IPS-20b (cell line): ENCODE data around the gene SPACA7.

Source experiments
- H3K27ac ChIP-seq: one replicate; pipeline ENCODE4 v1.5.1; 2013; ENCODE audit warnings: low read length
- H3K27me3 ChIP-seq: 2 replicates; pipeline ENCODE4 v1.6.1; 2013; ENCODE audit warnings: mild to moderate bottlenecking, low read length, inconsistent platforms; ENCODE audit not compliant: insufficient read depth
- H3K36me3 ChIP-seq: 2 replicates; pipeline ENCODE4 v1.6.1; 2013; ENCODE audit warnings: low read depth, mild to moderate bottlenecking, inconsistent platforms, low read length, moderate library complexity; ENCODE audit not compliant: insufficient read depth
- H3K4me1 ChIP-seq: 2 replicates; pipeline ENCODE4 v1.6.1; 2013; ENCODE audit warnings: mild to moderate bottlenecking, control low read depth, inconsistent platforms, low read length, moderate library complexity; ENCODE audit not compliant: insufficient read depth
- H3K4me3 ChIP-seq: 2 replicates; pipeline ENCODE4 v1.5.1; 2013; ENCODE audit warnings: mild to moderate bottlenecking, low read length, inconsistent platforms
- H3K9ac ChIP-seq: 2 replicates; pipeline ENCODE4 v1.6.1; 2013; ENCODE audit warnings: low read depth, mild to moderate bottlenecking, inconsistent platforms, low read length, moderate library complexity
- H3K9me3 ChIP-seq: 2 replicates; pipeline ENCODE4 v1.6.1; 2013; ENCODE audit warnings: mild to moderate bottlenecking, low read depth, low read length, inconsistent platforms; ENCODE audit not compliant: insufficient read depth

SPACA7 gene

DNA sequence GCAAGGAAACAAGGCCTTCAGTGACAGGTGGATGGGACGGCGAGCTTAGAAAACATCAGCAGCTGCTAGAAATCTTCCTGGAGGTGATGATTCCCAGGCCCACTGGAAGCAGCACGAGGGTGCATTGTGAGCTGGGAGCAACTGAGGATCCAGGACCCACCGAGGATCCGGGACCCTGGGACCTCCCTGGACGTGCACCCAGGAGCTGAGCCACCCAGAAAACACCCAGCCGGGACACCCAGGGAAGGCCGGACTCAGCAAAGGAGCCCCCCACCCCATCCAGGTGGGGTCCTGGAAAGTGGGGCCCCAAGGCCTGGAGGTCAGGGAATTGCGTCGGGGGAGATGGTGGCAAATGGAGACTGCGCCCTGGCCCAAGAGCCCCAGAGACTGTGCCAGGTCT is 22.3 kb upstream of the SPACA7 start:
- no peak overlapping the region for H3K27ac ChIP-seq
- H3K4me3 ChIP-seq: no peak overlapping the region
- H3K9me3 ChIP-seq: no peaks in the 10 kb centered on the region
- peaks cover 23% of the 10 kb centered on the region; the same call in 1 of the 2 replicates for H3K27me3 ChIP-seq
- no peak overlapping the region for H3K9ac ChIP-seq
- peaks cover 20% of the 10 kb centered on the region; the same call in 1 of the 2 replicates for H3K4me1 ChIP-seq
- no peaks in the 10 kb centered on the region for H3K36me3 ChIP-seq

DNA sequence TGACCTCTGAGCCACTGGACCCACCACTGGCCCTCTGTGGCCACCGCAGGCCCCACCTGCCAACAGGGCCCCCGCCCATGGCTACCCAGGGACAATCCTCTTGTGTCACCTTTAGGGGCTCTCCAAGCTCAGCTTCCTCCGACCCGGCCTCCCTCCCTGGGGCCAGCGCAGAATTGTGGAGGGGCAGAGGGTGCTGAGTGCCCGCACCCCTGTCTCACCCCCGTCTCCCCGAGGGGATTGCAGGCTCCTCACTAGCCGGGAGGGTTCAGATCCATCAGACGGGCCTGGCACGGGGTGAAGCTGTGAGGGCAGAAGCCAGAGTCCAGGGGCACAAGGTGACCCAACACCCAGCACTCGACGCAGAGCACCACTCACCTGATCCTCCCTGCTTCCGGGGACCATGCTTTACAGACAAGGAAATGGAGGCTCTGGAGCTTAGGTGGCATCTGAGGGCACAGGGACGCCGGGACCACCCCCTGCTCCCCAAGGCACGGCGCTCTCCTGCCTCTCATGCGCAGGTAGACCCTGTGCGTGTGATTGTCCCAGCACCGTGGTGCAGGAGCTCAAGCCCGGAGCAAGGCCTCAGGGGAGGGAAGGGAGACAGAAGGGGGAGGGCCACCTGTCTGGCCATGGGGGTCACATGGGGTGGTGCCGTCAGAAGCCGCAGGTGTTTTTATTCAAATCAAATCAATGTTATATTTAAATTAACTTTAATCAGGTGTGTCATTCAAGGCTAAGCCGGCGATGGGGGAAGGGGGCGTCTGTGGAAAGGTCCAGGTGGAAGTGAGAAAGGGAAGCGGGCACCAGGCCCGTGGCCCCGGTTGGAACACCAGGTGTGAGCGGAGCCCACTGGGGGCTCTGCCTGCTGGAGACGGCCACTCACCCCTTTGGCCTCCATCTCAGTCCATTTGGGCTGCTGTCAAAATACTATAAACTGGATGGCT is 21.6 kb upstream of the SPACA7 start:
- H3K4me1 ChIP-seq: peaks cover 20% of the 10 kb centered on the region; the same call in 1 of the 2 replicates
- H3K4me3 ChIP-seq: no peak overlapping the region
- H3K27ac ChIP-seq: no peak overlapping the region
- H3K36me3 ChIP-seq: no peaks in the 10 kb centered on the region
- no peak overlapping the region for H3K9ac ChIP-seq
- H3K9me3 ChIP-seq: no peaks in the 10 kb centered on the region
- peaks cover 16% of the 10 kb centered on the region; the same call in 1 of the 2 replicates for H3K27me3 ChIP-seq

DNA sequence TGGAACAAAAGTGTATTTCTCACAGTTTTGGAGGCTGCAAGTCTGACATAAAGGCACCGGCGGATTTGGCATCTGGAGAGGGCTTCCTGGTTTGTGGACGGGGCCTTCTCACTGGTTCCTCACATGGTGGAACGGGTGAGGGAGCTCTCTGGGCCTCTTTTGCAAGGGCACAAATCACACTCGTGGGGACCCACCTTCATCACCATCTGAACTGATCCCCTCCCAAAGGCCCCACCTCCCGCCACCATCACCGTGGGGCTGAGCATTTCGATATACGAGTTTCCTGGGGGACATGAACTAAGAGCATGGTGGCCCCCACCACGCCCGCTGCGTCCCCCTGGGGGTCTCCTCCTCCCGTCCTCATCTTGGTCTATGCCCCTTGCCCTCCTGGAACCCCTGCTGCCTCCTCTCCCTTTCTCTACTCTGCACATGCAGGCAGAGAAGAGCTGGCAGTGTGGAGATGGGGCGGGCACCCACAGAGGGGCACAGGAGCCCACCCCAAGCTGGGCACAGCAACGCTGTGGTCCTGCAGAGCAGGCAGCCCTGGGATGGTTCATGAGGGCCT is 20.8 kb upstream of the SPACA7 start:
- no peak overlapping the region for H3K27ac ChIP-seq
- no peaks in the 10 kb centered on the region for H3K36me3 ChIP-seq
- no peak overlapping the region for H3K4me3 ChIP-seq
- H3K9me3 ChIP-seq: no peaks in the 10 kb centered on the region
- H3K9ac ChIP-seq: no peak overlapping the region
- peaks cover 9% of the 10 kb centered on the region; the same call in 1 of the 2 replicates for H3K27me3 ChIP-seq
- H3K4me1 ChIP-seq: peaks cover 20% of the 10 kb centered on the region; the same call in 1 of the 2 replicates

DNA sequence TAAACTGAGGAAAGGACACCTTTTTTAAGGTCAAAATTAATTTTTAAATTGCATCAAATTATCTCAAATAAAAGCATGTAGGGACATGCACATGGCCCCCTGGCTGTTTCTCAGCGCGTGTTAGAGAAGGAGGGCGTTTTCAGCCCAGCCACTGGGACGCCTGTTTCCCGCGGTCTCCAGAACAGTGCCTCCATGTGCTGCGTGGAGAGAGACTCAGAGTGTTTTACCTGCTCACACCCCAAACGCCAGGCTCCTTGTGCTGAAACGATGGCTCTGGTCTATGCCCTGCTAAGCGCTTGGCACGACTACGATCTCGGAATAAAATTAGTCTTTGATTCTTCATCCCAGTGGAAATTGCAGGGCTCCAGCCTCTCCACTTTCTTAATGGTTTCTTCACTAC is 20.0 kb upstream of the SPACA7 start:
- Histone ChIP-seq H3K9me3 (peaks cover 2% of the 10 kb centered on the region; the same call in 1 of the 2 replicates), H3K4me1 (peaks cover 18% of the 10 kb centered on the region; the same call in 1 of the 2 replicates), H3K4me3 (no peak overlapping the region), H3K36me3 (no peaks in the 10 kb centered on the region), H3K27me3 (peaks cover under 1% of the 10 kb centered on the region; the same call in 1 of the 2 replicates), H3K9ac (no peak overlapping the region), H3K27ac (no peak overlapping the region)

DNA sequence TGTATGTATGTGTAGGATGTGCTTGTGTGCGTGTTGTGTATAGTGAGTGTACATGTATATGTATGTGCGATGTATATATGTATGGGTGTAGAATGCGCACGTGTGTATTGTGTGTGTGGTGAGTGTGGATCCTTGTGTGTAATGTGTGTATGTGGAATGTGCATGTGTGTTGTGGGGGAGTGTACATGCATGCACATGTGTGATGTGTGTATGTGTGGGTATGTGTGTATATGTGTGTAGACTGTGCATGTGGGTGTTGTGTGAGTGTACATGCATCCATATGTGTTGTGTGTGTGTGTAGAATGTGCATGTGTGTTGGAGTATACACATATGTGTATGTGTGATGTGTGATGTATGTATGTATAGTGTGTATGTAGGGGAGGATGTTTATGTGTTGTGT is 18.0 kb upstream of the SPACA7 start:
- Histone ChIP-seq H3K9me3 (peaks cover 8% of the 10 kb centered on the region; the same call in 1 of the 2 replicates), H3K27me3 (no peaks in the 10 kb centered on the region; the same call in 1 of the 2 replicates)

DNA sequence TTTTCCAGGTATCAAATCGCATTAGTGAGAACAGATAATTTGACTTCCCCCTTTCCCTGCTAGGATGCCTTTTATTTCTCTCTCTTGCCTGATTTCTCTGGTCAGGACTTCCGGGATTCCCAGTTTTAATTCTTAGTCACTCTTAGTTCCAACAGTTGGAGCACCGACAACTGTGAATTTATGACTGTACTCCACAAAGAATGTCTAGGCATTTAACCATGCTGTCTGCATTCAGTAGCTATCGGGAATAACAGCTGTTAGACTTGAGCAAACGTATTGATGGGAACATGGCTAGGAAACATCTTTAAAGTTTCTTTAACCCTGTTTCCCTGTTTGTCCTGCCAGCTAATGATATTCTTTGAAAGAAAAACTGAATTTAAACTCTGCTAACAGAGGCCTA is 14.1 kb upstream of the SPACA7 start:
- H3K27ac ChIP-seq: no peak overlapping the region
- H3K27me3 ChIP-seq: no peaks in the 10 kb centered on the region; the same call in 1 of the 2 replicates
- no peaks in the 10 kb centered on the region for H3K36me3 ChIP-seq
- peaks cover 8% of the 10 kb centered on the region; the same call in 1 of the 2 replicates for H3K9me3 ChIP-seq
- no peak overlapping the region for H3K9ac ChIP-seq
- no peaks in the 10 kb centered on the region; the same call in 1 of the 2 replicates for H3K4me1 ChIP-seq
- no peak overlapping the region for H3K4me3 ChIP-seq

More for the DNA sequence above, 18.0 kb upstream of the SPACA7 start:
- Histone ChIP-seq H3K4me3 (no peak overlapping the region), H3K36me3 (no peaks in the 10 kb centered on the region), H3K27ac (no peak overlapping the region), H3K4me1 (peaks cover under 1% of the 10 kb centered on the region; the same call in 1 of the 2 replicates), H3K9ac (no peak overlapping the region)

DNA sequence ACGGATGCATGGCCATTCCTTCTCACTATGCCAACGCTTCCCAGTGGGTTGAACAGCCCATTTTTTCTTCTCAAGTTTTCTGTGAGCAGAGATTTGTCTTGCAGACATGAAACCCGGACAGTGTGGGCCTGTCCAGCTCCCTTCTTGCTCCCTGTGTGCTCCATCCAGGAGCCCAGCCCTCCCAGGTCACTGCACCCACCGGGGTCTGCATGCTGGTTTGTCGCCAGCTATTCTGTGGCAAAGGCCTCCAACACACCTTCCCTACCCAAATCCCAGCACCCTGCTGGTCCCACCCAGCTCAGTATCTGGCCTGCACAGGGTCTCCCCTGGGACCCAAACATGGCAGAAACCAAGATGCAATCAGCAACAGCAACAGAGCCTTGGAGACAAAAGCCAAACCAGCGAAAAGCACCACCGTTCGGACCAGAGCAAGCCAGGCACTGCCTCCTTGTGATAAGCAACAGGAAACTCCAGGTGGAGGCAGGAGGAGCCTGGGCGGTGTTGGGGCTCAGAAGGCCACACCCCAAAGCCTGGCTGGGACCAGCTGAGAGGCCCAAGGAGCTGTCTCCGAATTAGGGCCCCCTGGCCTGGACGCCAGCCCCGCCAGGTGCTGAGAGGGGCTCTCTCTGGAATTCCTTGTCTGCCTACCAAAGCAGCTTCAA is 12.2 kb upstream of the SPACA7 start:
- Histone ChIP-seq H3K9ac (no peak overlapping the region), H3K36me3 (no peaks in the 10 kb centered on the region), H3K27ac (no peak overlapping the region), H3K9me3 (peaks cover 8% of the 10 kb centered on the region; the same call in 1 of the 2 replicates), H3K27me3 (no peaks in the 10 kb centered on the region; the same call in 1 of the 2 replicates), H3K4me3 (no peak overlapping the region), H3K4me1 (no peaks in the 10 kb centered on the region; the same call in 1 of the 2 replicates)

DNA sequence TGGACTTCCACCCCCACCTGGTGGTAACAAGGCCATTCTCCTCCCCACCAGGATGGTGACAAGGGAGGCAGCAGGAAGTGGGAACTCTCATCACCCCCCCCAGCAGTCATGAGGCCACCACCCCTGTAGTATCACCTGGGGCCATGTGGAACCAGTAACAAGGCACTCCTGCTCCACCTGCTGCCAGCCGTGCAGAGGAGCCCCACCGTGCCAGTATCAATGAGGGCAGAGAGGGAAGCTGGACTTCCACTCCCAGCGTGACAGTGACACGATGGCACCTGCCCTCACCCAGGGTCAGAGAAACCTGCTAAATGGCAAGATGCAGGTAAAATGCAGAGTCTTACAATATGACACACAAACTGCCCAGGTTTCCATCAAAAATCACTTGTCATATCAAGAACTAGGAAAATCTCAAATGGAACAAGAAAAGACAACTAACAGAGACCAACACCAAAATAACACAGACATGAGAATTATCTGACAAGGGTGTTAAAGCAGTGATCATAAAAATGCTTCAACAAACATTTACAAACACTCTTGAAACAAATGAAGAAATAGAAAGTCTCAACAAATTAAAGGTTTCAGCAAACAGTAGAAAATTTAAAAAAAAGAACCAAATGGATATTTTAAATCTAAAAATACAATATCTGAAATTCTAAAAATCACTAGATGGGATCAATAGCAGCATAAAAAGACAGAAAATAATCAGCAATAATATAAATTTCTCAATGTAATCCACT is 9.1 kb upstream of the SPACA7 start:
- Histone ChIP-seq H3K4me1 (no peaks in the 10 kb centered on the region; the same call in 1 of the 2 replicates), H3K9ac (no peak overlapping the region), H3K27me3 (no peaks in the 10 kb centered on the region; the same call in 1 of the 2 replicates), H3K27ac (no peak overlapping the region), H3K4me3 (no peak overlapping the region), H3K36me3 (no peaks in the 10 kb centered on the region), H3K9me3 (no peaks in the 10 kb centered on the region)

DNA sequence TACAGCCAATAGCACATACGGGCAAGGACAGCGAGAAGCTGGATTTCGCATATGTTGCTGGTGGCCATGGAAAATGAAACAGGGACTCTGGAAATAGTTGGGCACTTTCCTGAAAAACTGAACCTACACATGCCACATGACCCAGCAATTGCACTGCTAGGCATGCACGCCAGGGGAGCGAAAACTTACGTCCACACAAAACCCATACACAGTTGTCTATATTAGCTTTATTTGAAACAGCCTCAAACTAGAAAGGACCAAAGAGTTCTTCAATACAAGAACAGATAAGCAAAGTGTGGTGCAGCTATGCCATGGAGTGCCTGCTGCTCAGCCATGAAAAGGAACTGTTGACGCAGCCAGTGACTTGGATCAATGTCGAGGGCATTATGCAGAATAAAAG is 7.3 kb upstream of the SPACA7 start:
- Histone ChIP-seq H3K4me3 (no peak overlapping the region), H3K9ac (no peak overlapping the region), H3K27ac (no peak overlapping the region), H3K4me1 (no peaks in the 10 kb centered on the region; the same call in 1 of the 2 replicates), H3K27me3 (no peaks in the 10 kb centered on the region; the same call in 1 of the 2 replicates), H3K36me3 (no peaks in the 10 kb centered on the region), H3K9me3 (no peaks in the 10 kb centered on the region)

DNA sequence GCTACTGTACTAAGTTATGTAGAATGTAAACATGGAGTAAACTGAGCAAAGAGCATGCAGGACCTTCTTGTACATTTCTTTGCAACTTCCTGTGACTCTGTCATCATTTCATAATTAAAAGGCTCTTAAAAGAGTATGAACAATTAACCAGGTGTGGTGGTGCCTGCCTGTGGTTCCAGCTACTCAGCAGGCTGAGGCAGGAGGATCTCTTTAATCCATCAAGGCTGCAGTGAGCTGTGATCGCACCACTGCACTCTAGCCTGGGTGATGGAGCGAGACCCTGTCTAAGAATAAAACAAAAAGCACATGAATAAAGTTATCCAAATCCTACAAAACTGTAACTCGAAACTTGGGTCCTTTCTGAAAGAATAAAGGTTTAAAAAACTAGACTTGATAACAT is 5.8 kb upstream of the SPACA7 start:
- H3K9ac ChIP-seq: no peak overlapping the region
- H3K27me3 ChIP-seq: no peaks in the 10 kb centered on the region
- H3K9me3 ChIP-seq: no peaks in the 10 kb centered on the region
- H3K4me3 ChIP-seq: no peak overlapping the region
- no peak overlapping the region for H3K27ac ChIP-seq
- H3K4me1 ChIP-seq: no peaks in the 10 kb centered on the region
- no peaks in the 10 kb centered on the region for H3K36me3 ChIP-seq

DNA sequence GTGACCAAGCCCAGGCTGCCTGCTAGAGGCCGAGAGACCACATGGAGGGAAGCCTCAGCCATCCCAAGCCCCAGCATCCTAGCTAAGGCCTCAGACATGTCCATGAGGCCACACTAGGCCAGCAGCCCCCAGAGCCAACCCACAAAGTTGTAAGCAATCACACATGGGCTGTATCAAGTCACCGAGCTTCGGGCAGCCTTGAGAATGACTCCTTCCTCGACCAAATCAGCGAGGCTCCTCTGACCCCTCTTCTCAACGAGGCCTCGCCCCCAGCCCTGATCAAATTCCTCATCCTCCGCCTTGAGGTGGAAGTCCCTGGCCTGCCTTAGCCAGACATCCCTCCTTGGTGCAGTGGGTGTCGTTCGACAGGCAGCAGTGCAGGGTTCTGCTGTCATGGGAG is 1.9 kb upstream of the SPACA7 start:
- H3K36me3 ChIP-seq: no peaks in the 10 kb centered on the region
- H3K4me3 ChIP-seq: no peak overlapping the region
- H3K27me3 ChIP-seq: no peaks in the 10 kb centered on the region
- no peak overlapping the region for H3K9ac ChIP-seq
- H3K27ac ChIP-seq: no peak overlapping the region
- no peaks in the 10 kb centered on the region for H3K4me1 ChIP-seq
- no peaks in the 10 kb centered on the region for H3K9me3 ChIP-seq
